Activated T-cell treated with anti-CD3 and anti-CD28 coated beads for 1 hour (primary cell): ENCODE measurements around the gene MGAT4C.

Experiments
- DNase-seq: peaks from one replicate; pipeline ENCODE4 v3.0.0-alpha.2; 2020; ENCODE audit warnings: low read depth

Gene MGAT4C

GRCh38 chr12:85975716-85976115 is 280.5 kb downstream of the MGAT4C start:
- no peak for DNase-seq

DNA sequence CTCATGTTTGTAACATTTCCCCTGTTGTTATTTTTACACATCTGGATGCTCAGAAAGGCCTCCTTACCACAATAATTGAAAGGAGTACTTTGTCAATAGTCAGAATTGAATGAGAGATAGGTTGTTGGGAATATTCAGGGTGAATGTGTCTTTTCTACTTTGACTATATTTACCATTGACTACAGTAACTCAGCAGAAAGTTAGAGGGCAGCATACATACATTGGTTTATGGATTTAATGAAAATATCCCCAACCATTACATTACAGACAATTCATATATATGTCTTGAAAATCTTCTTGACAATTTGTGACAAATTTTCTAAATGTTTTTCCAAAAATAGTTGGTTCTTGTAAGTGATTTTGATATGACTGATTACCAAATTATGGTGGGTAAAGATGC is 284.4 kb downstream of the MGAT4C start:
- DNase-seq: no peak

DNA sequence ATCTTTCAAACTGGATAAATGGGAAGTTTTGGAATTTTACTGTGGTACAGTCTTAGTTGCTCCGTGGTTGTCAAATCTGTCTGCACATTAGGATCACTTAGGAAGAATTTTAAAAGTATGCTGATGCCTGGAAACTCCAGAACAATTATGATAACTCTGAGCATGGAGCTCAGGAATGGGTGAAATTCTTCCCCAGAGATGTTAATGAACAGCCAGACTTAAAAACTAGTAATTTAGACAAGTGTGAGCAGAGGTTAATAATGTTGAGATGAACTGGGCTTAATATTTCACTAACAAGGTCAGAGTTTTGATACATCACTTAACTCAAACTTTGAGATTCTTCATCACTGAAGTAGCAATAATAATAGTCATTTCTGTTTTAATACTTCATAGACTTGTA is 287.6 kb downstream of the MGAT4C start:
- DNase-seq: no peak

DNA sequence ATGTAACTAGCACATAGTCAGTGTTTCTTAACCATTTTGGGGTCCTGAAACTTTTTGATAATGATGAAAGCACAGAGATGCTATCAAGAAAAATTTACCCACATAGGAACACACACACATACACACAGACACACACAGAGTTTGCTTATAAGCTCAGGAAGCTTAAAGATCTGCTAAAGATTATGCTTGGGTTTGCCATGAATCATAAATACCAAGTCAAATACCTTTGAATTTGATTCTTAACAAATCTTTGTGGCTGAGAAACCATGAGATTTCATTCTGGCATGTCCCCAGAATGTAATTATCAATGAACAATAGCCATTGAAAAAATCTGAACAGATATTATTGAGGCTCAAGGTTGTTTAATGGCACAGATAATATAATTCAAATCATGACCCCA is 292.9 kb downstream of the MGAT4C start:
- DNase-seq: no peak

DNA sequence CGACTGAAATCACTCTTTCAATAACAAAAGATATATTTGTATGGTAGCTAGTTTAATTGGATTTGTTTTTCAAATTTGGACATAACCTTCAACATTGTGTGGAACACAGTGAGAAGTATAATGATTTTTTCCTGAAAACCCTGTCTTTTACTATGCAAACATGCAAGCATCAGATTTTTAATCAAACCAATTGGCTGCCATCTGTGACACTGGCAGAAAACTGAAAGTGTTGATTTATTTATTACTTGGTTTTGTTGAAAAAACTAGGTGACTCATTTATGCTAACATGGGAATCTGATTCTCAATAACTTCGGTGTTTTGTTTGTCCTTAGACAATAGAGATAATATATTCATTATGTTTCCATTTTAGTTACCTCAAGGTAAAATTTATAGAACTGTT is 300.1 kb downstream of the MGAT4C start:
- DNase-seq: no peak

DNA sequence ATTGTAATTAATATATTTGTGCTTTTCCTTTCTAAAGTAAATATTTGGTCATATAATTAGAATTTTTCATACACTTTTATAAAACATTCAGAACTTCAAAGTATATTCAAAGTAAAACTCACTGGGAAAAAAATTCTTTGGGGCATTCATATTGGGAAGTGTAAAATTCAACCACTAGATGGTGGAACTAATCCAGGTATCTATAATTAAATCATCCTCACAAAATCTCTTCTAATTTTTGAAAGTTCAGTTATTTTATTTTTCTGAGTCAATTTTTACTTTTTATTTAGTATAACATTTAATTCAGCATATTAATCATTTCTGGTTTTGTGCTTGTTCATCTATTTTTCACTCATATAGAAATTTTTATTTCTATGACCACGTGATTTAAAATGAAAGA is 301.1 kb downstream of the MGAT4C start:
- no peak for DNase-seq

GRCh38 chr12:85951823-85952222 is 304.4 kb downstream of the MGAT4C start:
- DNase-seq: no peak

- no peak for DNase-seq
Observed at GRCh38 chr12:85949253-85949652, 306.9 kb downstream of the MGAT4C start.

GRCh38 chr12:85948340-85948739 is 307.9 kb downstream of the MGAT4C start:
- no peak for DNase-seq

- DNase-seq: no peak
Observed at GRCh38 chr12:85947286-85947685, 308.9 kb downstream of the MGAT4C start.

DNA sequence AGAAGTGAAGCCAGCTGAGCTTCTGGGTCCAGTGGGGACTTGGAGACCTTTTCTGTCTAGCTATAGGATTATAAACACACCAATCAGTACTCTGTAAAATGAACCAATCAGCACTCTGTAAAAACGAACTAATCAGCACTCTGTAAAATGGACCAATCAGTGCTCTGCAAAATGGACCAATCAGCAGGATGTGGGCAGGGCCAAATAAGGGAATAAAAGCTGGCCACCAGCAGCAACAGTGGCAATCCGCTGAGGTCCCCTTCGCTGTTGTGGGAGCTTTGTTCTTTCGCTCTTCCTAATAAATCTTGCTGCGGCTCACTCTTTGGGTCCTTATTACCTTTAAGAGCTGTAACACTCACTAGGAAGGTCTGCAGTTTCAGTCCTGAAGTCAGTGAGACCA is 309.8 kb downstream of the MGAT4C start:
- no peak for DNase-seq

GRCh38 chr12:85927166-85927565 is 329.0 kb downstream of the MGAT4C start:
- DNase-seq: no peak

GRCh38 chr12:85923767-85924331 is 332.3 kb downstream of the MGAT4C start:
- DNase-seq: no peak

DNA sequence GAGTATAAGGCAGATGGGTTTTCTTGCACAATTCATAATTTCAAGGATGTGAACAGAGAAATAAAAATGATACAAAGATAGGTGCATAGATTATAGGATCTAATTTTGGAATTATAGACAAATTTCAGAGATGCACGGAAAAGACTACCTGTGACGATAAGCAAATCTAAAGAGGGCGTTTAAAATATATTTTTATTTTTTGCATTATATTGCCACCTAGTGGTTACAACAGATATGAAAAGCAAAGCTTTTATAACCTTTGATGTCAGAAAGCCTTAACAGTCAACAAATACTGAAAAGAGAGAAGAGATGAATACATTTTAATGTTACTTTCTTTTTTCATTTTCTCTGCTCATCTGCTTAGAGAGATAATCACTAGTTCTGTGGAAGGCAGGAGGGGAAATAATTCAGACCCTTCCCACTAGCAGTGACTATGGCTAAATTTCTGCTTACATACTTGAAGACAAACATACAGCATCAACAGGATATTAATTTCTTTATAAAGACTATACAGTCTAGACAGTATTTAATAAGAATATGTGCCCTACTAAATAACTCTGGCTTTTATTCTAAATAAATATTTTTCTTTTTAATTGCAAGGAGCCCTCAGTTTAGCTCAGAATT is 335.8 kb downstream of the MGAT4C start:
- no peak for DNase-seq
